Ascending aorta (tissue), 2 donors: Measurements from ENCODE around the gene CDK4. TPM values are rescaled to one million over a fixed set of nuclear protein-coding genes. Genes with fewer than 3 reads are reported as not detected.

Source experiments
- DNase-seq, 2 donors: peaks; one replicate each; pipeline ENCODE4 v3.0.0-alpha.2; 2019; ENCODE audit warnings: low spot score in 2 of 2
- H3K27ac ChIP-seq, 2 donors: fragments of 200-600 bp; sonication (generic); one replicate each; pipeline ENCODE4 v1.5.1; 2016 to 2017; ENCODE audit warnings: mild to moderate bottlenecking in 1 of 2
- H3K27me3 ChIP-seq: fragments of 200-600 bp; sonication (generic); one replicate; pipeline ENCODE4 v1.5.1; 2017
- H3K36me3 ChIP-seq, 2 donors: fragments of 200-600 bp; sonication (generic); one replicate each; pipeline ENCODE4 v1.5.1; 2016
- H3K4me1 ChIP-seq, 2 donors: fragments of 200-600 bp; sonication (generic); one replicate each; pipeline ENCODE4 v1.5.1; 2016 to 2017; ENCODE audit warnings: mild to moderate bottlenecking in 1 of 2
- H3K4me3 ChIP-seq, 2 donors: fragments of 200-600 bp; sonication (generic); one replicate each; pipeline ENCODE4 v1.5.1; 2016 to 2017; ENCODE audit warnings: mild to moderate bottlenecking in 1 of 2
- H3K9me3 ChIP-seq, 2 donors: fragments of 200-600 bp; sonication (generic); one replicate each; pipeline ENCODE4 v1.5.1; 2016
- CTCF ChIP-seq, 3 experiments: fragments of 200-600 bp in 2 of 3; fragments of 450-650 bp in 1 of 3; sonication (generic) in 2 of 3; IDR thresholded peaks; one replicate each; pipeline ENCODE4 v1.5.1; 2016 to 2019; ENCODE audit warnings: antibody characterized with exemption in 3 of 3, mild to moderate bottlenecking in 1 of 3, moderate library complexity in 1 of 3
- intact Hi-C: fragments of 100-400 bp; cut with DNase I; formaldehyde crosslinking; loops from one replicate; pipeline ENCODE4 v1.15.1; 2023
- total RNA-seq: library from RNA; depleted of rRNA; stranded (reverse); fragments of >200 nt; gene quantifications from one replicate; pipeline ENCODE4 v1.1.0, GENCODE V29; 2016

CDK4 gene
- total RNA-seq, 1 donor from 2014 or later, result 82.6 TPM

- no peak for TF ChIP-seq CTCF (IDR thresholded peaks at IDR 0.05)
- no peak overlapping the region for H3K4me3 ChIP-seq
- no peaks in the 10 kb centered on the region for H3K36me3 ChIP-seq
- intact Hi-C loops, result no loop called here
- no peak for DNase-seq
- H3K4me1 ChIP-seq, result peaks cover 24 to 26% of the 10 kb centered on the region in 2 donors
- no peaks in the 10 kb centered on the region for H3K9me3 ChIP-seq
- peaks cover 33% of the 10 kb centered on the region for H3K27me3 ChIP-seq
- H3K27ac ChIP-seq, result no peak overlapping the region
Measured at GRCh38 chr12:57739914-57740538, 12.1 kb downstream of the CDK4 start.

- H3K4me3 ChIP-seq, result no peak overlapping the region
- H3K9me3 ChIP-seq, result no peaks in the 10 kb centered on the region
- peaks cover 33% of the 10 kb centered on the region for H3K27me3 ChIP-seq
- TF ChIP-seq CTCF (IDR thresholded peaks at IDR 0.05), result no peak
- H3K4me1 ChIP-seq, result peaks cover 24 to 26% of the 10 kb centered on the region in 2 donors
- no peak for DNase-seq
- intact Hi-C loops, result no loop called here
- no peak overlapping the region for H3K27ac ChIP-seq
- H3K36me3 ChIP-seq, result no peaks in the 10 kb centered on the region
Measured at GRCh38 chr12:57739387-57739786, 12.7 kb downstream of the CDK4 start.

GRCh38 chr12:57738661-57739237, 13.4 kb downstream of the CDK4 start, which contains the start of gene AGAP2:
Gene AGAP2, minus strand, starts transcription at chr12:57738742. Its CDS starts 496 bp downstream, at chr12:57738246.
- Histone ChIP-seq H3K4me3 (peak within 1 kb of the TSS; percentile 34 to 60), H3K9me3 (no peaks in the 10 kb centered on the region), H3K4me1 (peaks cover 24% of the 10 kb centered on the region in 2 donors), H3K27ac (no peak within 1 kb of the TSS), H3K27me3 (peaks cover 33% of the 10 kb centered on the region), H3K36me3 (no peaks in the 10 kb centered on the region)
- intact Hi-C loops, result no loop called here
- DNase-seq, result no peak
- TF ChIP-seq CTCF (IDR thresholded peaks at IDR 0.05), result no peak

GRCh38 chr12:57737467-57738460, 14.3 kb downstream of the CDK4 start:
- H3K27ac ChIP-seq, result no peak overlapping the region
- TF ChIP-seq CTCF (IDR thresholded peaks at IDR 0.05), result peak; percentile 14 to 35 (median 17)

GRCh38 chr12:57736741-57737466, 15.2 kb downstream of the CDK4 start:
- Histone ChIP-seq H3K4me1 (peaks cover 24% of the 10 kb centered on the region in 2 donors), H3K27ac (no peak overlapping the region), H3K4me3 (peak overlapping the region; percentile 9 to 60), H3K36me3 (no peaks in the 10 kb centered on the region), H3K27me3 (peaks cover 33% of the 10 kb centered on the region), H3K9me3 (no peaks in the 10 kb centered on the region)
- no peak for DNase-seq
- intact Hi-C loops, result no loop called here
- no peak for TF ChIP-seq CTCF (IDR thresholded peaks at IDR 0.05)

More at GRCh38 chr12:57737467-57738460, 14.3 kb downstream of the CDK4 start:
- Histone ChIP-seq H3K36me3 (no peaks in the 10 kb centered on the region), H3K27me3 (peaks cover 33% of the 10 kb centered on the region), H3K9me3 (no peaks in the 10 kb centered on the region), H3K4me3 (peak overlapping the region; percentile 34 to 60), H3K4me1 (peaks cover 24% of the 10 kb centered on the region in 2 donors)
- intact Hi-C loops, result no loop called here
- DNase-seq, result no peak
